ENCODE measurements around the gene GLI3.

GLI3 gene

DNA sequence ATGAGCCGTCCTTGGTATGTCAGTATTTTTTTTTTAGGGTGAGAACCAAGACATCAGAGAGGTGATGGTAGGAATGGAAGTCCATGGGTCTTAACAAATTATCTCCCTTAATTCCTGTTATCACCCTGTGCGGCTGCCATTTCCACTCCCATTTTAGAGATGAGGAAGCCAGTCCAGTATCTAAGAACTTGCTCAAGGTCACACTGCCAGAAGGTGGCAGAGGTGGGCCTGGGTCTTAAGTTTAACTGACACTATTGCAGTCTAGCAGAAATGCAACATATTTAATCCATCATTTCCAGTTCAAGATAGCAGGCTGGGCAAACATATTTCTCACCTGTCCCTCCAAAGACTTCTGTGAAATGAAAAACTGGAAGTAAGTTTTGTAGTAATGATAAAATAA, 108.3 kb downstream of the GLI3 start:
- Histone ChIP-seq H3K79me1 (ENCODE audit: low read length) (no peaks in the 10 kb centered on the region), H2BK120ac (ENCODE audit: insufficient read depth, low read length, poor library complexity) (no peak overlapping the region), H4K8ac (ENCODE audit: low read depth, low read length) (no peak overlapping the region), H3K18ac (ENCODE audit: low read length) (no peak overlapping the region), H3K14ac (ENCODE audit: low read length) (no peak overlapping the region), H2BK5ac (ENCODE audit: low read depth, low read length, poor library complexity) (no peak overlapping the region), H3K4me2 (ENCODE audit: low read length) (no peak overlapping the region), H2AK5ac (ENCODE audit: low read length) (no peak overlapping the region), H3K4ac (ENCODE audit: low read depth, low read length) (no peak overlapping the region), H3K4me3 (ENCODE audit: low read depth, low read length) (no peak overlapping the region), H2AFZ (ENCODE audit: insufficient read depth, low read length, poor library complexity) (no peak overlapping the region), H3K27me3 (ENCODE audit: insufficient read depth, low read length) (no peaks in the 10 kb centered on the region), H3K79me2 (ENCODE audit: control insufficient read depth, insufficient read depth, low read length, poor library complexity) (no peaks in the 10 kb centered on the region), H3K23ac (ENCODE audit: low read length) (no peak overlapping the region), H3K36me3 (ENCODE audit: control insufficient read depth in 1 of 2, insufficient read depth in 2 of 2, low read length in 2 of 2) (no peaks in the 10 kb centered on the region), H4K91ac (ENCODE audit: low read depth, low read length) (no peak overlapping the region), H3K9ac (ENCODE audit: low read length) (no peak overlapping the region), H3K9me3 (ENCODE audit: insufficient read depth, low read depth, low read length) (no peaks in the 10 kb centered on the region), H2BK12ac (ENCODE audit: low read length) (no peak overlapping the region), H3K27ac (ENCODE audit: low read depth, low read length) (no peak overlapping the region), H4K12ac (ENCODE audit: low read depth, low read length) (no peak overlapping the region), H3K4me1 (ENCODE audit: control insufficient read depth in 1 of 2, insufficient read depth in 2 of 2, low read length in 2 of 2) (no peaks in the 10 kb centered on the region)
- WGBS (ENCODE audit: extremely low coverage, insufficient coverage, insufficient read length) = no CpG with 5 or more reads among the region's 2 CpGs
- DNase-seq = peak in 1 of 2 donors; percentile 21

DNA sequence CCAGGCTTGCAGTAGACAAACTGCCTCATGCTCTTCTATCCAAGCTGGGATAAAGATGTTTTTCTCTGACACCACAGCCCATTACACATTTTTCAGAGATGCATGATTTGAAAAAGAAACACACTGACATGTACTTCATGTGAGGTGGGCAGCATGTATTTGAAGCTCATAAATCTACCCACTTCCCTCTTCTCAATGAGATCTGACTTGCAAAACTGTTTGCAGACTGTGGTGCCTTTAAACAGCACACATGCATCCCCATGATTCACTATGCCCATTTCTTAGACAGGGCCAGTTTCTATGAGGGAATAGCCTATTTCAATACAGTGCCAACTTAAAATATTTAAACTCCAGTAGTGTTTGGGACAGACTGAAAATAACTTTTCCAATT, 109.8 kb downstream of the GLI3 start:
- Histone ChIP-seq H3K4me2 (ENCODE audit: low read length) (no peak overlapping the region), H3K27me3 (ENCODE audit: insufficient read depth, low read length) (no peaks in the 10 kb centered on the region), H3K23ac (ENCODE audit: low read length) (no peak overlapping the region), H3K9ac (ENCODE audit: low read length) (no peak overlapping the region), H3K4me1 (ENCODE audit: control insufficient read depth in 1 of 2, insufficient read depth in 2 of 2, low read length in 2 of 2) (no peaks in the 10 kb centered on the region), H3K14ac (ENCODE audit: low read length) (no peak overlapping the region), H2BK120ac (ENCODE audit: insufficient read depth, low read length, poor library complexity) (no peak overlapping the region), H3K4ac (ENCODE audit: low read depth, low read length) (no peak overlapping the region), H2BK5ac (ENCODE audit: low read depth, low read length, poor library complexity) (no peak overlapping the region), H2AFZ (ENCODE audit: insufficient read depth, low read length, poor library complexity) (no peak overlapping the region), H3K79me2 (ENCODE audit: control insufficient read depth, insufficient read depth, low read length, poor library complexity) (no peaks in the 10 kb centered on the region), H3K4me3 (ENCODE audit: low read depth, low read length) (no peak overlapping the region), H4K12ac (ENCODE audit: low read depth, low read length) (no peak overlapping the region), H4K91ac (ENCODE audit: low read depth, low read length) (no peak overlapping the region), H3K36me3 (ENCODE audit: control insufficient read depth in 1 of 2, insufficient read depth in 2 of 2, low read length in 2 of 2) (no peaks in the 10 kb centered on the region), H2BK12ac (ENCODE audit: low read length) (no peak overlapping the region), H4K8ac (ENCODE audit: low read depth, low read length) (no peak overlapping the region), H3K27ac (ENCODE audit: low read depth, low read length) (no peak overlapping the region), H2AK5ac (ENCODE audit: low read length) (no peak overlapping the region), H3K18ac (ENCODE audit: low read length) (no peak overlapping the region), H3K79me1 (ENCODE audit: low read length) (no peaks in the 10 kb centered on the region), H3K9me3 (ENCODE audit: insufficient read depth, low read depth, low read length) (no peaks in the 10 kb centered on the region)
- DNase-seq = no peak

DNA sequence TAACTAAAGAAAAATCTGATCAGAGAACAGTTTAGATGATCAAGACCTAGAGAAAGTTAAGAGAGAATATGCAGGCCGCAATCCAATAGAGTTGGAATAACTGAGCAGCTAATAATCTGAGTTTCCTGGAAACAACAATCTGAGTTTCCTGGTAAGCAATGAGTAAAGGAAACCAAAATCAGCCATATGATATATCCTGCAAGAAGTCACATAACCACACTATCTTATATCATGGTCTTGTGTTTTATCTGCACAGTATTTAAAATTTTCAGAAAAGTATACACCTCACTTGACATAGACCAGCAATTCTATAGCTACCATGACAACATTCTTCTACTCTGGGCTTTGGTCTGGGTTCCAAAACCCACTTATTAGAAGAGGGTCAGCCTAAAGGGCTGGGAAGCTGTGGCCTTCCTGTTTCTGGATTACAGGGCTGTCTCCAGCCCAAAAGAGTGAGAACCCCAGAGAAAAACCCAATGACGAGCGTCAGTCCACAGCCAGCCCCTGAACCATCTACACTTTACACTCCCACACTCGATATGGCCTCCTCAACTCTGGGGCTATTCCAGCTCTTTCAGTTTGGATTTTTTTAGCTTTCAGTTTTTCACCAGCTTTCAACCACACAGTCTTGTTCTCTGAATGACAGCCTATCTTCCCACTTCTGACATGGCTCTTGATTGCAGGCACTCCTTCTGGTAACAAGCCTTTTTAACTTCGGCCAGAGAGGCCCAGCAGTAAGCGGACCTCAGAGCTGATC, 110.4 kb downstream of the GLI3 start:
- Histone ChIP-seq H3K79me2 (ENCODE audit: control insufficient read depth, insufficient read depth, low read length, poor library complexity) (no peaks in the 10 kb centered on the region), H3K4ac (ENCODE audit: low read depth, low read length) (no peak overlapping the region), H2BK5ac (ENCODE audit: low read depth, low read length, poor library complexity) (no peak overlapping the region)

DNA sequence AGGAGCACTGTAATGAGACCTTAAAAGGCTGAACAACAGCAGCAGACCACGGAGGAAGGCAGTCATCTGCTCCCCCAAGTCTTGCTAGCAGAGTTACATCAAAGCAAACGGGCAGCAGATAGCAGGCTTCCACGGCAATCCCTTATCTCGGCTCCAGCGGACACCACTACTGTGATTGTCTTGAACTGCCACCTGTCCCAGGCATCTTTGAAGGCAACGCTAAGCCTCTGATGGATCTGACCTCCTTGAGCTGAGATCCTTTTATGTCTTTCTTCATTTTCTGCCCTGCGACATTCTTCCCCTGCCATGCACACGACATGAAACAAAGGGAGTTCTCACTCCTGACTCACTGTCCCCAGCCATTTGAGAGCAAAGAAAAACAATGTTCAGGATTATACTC, 111.7 kb downstream of the GLI3 start:
- WGBS (ENCODE audit: extremely low coverage, insufficient coverage, insufficient read length) = no CpG with 5 or more reads among the region's 8 CpGs
- Histone ChIP-seq H3K9ac (ENCODE audit: low read length) (no peak overlapping the region), H2AFZ (ENCODE audit: insufficient read depth, low read length, poor library complexity) (no peak overlapping the region), H3K4me3 (ENCODE audit: low read depth, low read length) (no peak overlapping the region), H3K18ac (ENCODE audit: low read length) (no peak overlapping the region), H3K4me2 (ENCODE audit: low read length) (no peak overlapping the region), H4K12ac (ENCODE audit: low read depth, low read length) (no peak overlapping the region), H3K4me1 (ENCODE audit: control insufficient read depth in 1 of 2, insufficient read depth in 2 of 2, low read length in 2 of 2) (no peaks in the 10 kb centered on the region), H2AK5ac (ENCODE audit: low read length) (no peak overlapping the region), H3K9me3 (ENCODE audit: insufficient read depth, low read depth, low read length) (no peaks in the 10 kb centered on the region), H3K79me2 (ENCODE audit: control insufficient read depth, insufficient read depth, low read length, poor library complexity) (no peaks in the 10 kb centered on the region), H3K27ac (ENCODE audit: low read depth, low read length) (no peak overlapping the region), H2BK120ac (ENCODE audit: insufficient read depth, low read length, poor library complexity) (no peak overlapping the region), H3K14ac (ENCODE audit: low read length) (no peak overlapping the region), H2BK5ac (ENCODE audit: low read depth, low read length, poor library complexity) (no peak overlapping the region), H4K91ac (ENCODE audit: low read depth, low read length) (no peak overlapping the region), H2BK12ac (ENCODE audit: low read length) (no peak overlapping the region), H3K23ac (ENCODE audit: low read length) (no peak overlapping the region), H3K79me1 (ENCODE audit: low read length) (no peaks in the 10 kb centered on the region), H3K36me3 (ENCODE audit: control insufficient read depth in 1 of 2, insufficient read depth in 2 of 2, low read length in 2 of 2) (no peaks in the 10 kb centered on the region), H4K8ac (ENCODE audit: low read depth, low read length) (no peak overlapping the region), H3K4ac (ENCODE audit: low read depth, low read length) (no peak overlapping the region), H3K27me3 (ENCODE audit: insufficient read depth, low read length) (no peaks in the 10 kb centered on the region)
- peak; percentile 48 to 81 for DNase-seq

More for the DNA sequence above, 110.4 kb downstream of the GLI3 start:
- Histone ChIP-seq H4K91ac (ENCODE audit: low read depth, low read length) (no peak overlapping the region), H3K14ac (ENCODE audit: low read length) (no peak overlapping the region), H2BK120ac (ENCODE audit: insufficient read depth, low read length, poor library complexity) (no peak overlapping the region), H3K4me1 (ENCODE audit: control insufficient read depth in 1 of 2, insufficient read depth in 2 of 2, low read length in 2 of 2) (no peaks in the 10 kb centered on the region), H3K27me3 (ENCODE audit: insufficient read depth, low read length) (no peaks in the 10 kb centered on the region), H2AFZ (ENCODE audit: insufficient read depth, low read length, poor library complexity) (no peak overlapping the region), H3K23ac (ENCODE audit: low read length) (no peak overlapping the region), H2AK5ac (ENCODE audit: low read length) (no peak overlapping the region), H2BK12ac (ENCODE audit: low read length) (no peak overlapping the region), H3K4me2 (ENCODE audit: low read length) (no peak overlapping the region), H3K9me3 (ENCODE audit: insufficient read depth, low read depth, low read length) (no peaks in the 10 kb centered on the region), H3K4me3 (ENCODE audit: low read depth, low read length) (no peak overlapping the region), H4K12ac (ENCODE audit: low read depth, low read length) (no peak overlapping the region), H3K79me1 (ENCODE audit: low read length) (no peaks in the 10 kb centered on the region), H3K27ac (ENCODE audit: low read depth, low read length) (no peak overlapping the region), H4K8ac (ENCODE audit: low read depth, low read length) (no peak overlapping the region), H3K18ac (ENCODE audit: low read length) (no peak overlapping the region), H3K9ac (ENCODE audit: low read length) (no peak overlapping the region), H3K36me3 (ENCODE audit: control insufficient read depth in 1 of 2, insufficient read depth in 2 of 2, low read length in 2 of 2) (no peaks in the 10 kb centered on the region)
- no CpG with 5 or more reads among the region's 6 CpGs for WGBS (ENCODE audit: extremely low coverage, insufficient coverage, insufficient read length)
- no peak for DNase-seq
